HEK293T (cell line): ENCODE measurements around the gene GNAT3.

ENCODE experiments used
- ELF4 ChIP-seq: fragments of 450-650 bp; IDR thresholded peaks from 2 replicates; pipeline ENCODE4 v1.6.1; 2017; ENCODE audit warnings: antibody characterized with exemption
- FOXA1 ChIP-seq: fragments of 450-650 bp; IDR thresholded peaks from 2 replicates; pipeline ENCODE4 v1.6.1; 2016; ENCODE audit warnings: mild to moderate bottlenecking
- FOXM1 ChIP-seq: fragments of 450-650 bp; IDR thresholded peaks from 2 replicates; pipeline ENCODE4 v1.6.1; 2017; ENCODE audit warnings: mild to moderate bottlenecking, borderline replicate concordance
- HDGF ChIP-seq: fragments of 450-650 bp; IDR thresholded peaks from 2 replicates; pipeline ENCODE4 v1.6.1; 2017; ENCODE audit warnings: antibody characterized with exemption, borderline replicate concordance
- LEF1 ChIP-seq: fragments of 450-650 bp; IDR thresholded peaks from 2 replicates; pipeline ENCODE4 v1.6.1; 2017; ENCODE audit warnings: mild to moderate bottlenecking, borderline replicate concordance
- NFRKB ChIP-seq: fragments of 450-650 bp; IDR thresholded peaks from 2 replicates; pipeline ENCODE4 v1.6.1; 2016; ENCODE audit warnings: mild to moderate bottlenecking, moderate library complexity
- SUZ12 ChIP-seq: fragments of 450-650 bp; IDR thresholded peaks from 2 replicates; pipeline ENCODE4 v1.6.1; 2016; ENCODE audit warnings: mild to moderate bottlenecking

- no peak for TF ChIP-seq HDGF
- TF ChIP-seq FOXM1, result no peak
- no peak for TF ChIP-seq NFRKB
- no peak for TF ChIP-seq SUZ12
- no peak for TF ChIP-seq LEF1
- no peak for TF ChIP-seq FOXA1
- TF ChIP-seq ELF4, result no peak
These were observed 12.4 kb downstream of the GNAT3 start for GRCh38 chr7:80499350-80499953.
